Measurements from ENCODE around the gene TM4SF5. TPM values are rescaled to one million over a fixed set of nuclear protein-coding genes. Genes with fewer than 3 reads are reported as not detected.

Gene TM4SF5
- polyA plus RNA-seq, 1 donor from 2014 or later = not detected

DNA sequence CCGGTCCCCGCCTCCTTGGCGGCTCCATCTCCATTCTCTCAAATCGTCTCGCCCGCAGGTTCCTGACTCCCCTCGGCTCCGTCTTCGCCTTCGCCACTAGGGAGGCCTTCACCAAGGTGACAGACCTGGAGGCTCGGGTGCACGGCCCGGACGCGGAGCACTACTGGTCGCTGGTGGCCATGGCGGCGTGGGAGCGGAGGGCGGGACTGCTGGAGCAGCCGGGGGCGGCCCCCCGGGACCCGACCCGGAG is 17.9 kb downstream of the TM4SF5 start:
- H3K9ac ChIP-seq (ENCODE audit: low read length) = peak overlapping the region; percentile 88
- TF ChIP-seq, protein P1, sequence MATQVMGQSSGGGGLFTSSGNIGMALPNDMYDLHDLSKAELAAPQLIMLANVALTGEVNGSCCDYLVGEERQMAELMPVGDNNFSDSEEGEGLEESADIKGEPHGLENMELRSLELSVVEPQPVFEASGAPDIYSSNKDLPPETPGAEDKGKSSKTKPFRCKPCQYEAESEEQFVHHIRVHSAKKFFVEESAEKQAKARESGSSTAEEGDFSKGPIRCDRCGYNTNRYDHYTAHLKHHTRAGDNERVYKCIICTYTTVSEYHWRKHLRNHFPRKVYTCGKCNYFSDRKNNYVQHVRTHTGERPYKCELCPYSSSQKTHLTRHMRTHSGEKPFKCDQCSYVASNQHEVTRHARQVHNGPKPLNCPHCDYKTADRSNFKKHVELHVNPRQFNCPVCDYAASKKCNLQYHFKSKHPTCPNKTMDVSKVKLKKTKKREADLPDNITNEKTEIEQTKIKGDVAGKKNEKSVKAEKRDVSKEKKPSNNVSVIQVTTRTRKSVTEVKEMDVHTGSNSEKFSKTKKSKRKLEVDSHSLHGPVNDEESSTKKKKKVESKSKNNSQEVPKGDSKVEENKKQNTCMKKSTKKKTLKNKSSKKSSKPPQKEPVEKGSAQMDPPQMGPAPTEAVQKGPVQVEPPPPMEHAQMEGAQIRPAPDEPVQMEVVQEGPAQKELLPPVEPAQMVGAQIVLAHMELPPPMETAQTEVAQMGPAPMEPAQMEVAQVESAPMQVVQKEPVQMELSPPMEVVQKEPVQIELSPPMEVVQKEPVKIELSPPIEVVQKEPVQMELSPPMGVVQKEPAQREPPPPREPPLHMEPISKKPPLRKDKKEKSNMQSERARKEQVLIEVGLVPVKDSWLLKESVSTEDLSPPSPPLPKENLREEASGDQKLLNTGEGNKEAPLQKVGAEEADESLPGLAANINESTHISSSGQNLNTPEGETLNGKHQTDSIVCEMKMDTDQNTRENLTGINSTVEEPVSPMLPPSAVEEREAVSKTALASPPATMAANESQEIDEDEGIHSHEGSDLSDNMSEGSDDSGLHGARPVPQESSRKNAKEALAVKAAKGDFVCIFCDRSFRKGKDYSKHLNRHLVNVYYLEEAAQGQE (IDR thresholded peaks at IDR 0.05; ENCODE audit: borderline replicate concordance) = peak; percentile 15
- no peak for TF ChIP-seq MXI1 (conservative IDR thresholded peaks at IDR 0.05; ENCODE audit: poor library complexity, severe bottlenecking)

DNA sequence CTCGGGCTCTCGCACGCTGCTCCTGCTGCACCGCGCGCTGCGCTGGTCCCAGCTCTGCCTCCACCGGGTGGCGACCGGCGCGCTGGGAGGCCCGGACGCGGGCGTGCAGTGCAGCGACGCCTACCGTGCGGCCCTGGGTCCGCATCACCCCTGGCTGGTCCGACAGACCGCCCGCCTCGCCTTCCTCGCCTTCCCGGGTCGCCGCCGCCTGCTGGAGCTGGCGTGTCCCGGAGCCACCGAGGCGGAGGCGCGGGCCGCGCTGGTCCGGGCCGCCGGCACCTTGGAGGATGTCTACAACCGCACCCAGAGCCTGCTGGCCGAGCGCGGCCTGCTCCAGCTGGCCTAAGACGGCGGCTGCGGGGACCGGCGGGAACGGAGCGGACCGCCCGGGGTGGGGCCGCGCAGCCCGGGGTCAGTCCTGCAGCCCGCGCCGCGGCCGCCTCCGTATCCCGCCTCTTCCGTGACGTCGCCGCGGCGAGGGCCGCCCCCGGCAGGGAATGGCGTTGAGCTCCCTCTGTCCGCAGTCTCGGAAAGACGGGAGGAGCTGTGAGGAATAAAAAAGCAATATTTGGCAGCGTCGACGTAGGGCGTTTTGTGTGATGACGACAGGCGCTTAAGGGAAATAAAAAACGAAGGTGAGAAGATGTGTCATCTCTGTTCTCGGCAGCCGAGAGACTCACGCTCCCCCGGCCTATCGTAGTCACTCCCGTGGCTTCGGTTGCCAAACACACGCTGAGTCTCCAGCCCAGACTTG is 18.4 kb downstream of the TM4SF5 start:
- H3K4me2 ChIP-seq (ENCODE audit: low read length) = peak overlapping the region; percentile 41
- H4K20me1 ChIP-seq (ENCODE audit: insufficient read depth) = no peaks in the 10 kb centered on the region
- H3K27me3 ChIP-seq (ENCODE audit: insufficient read depth, low read depth, low read length) = no peaks in the 10 kb centered on the region
- peak overlapping the region; percentile 88 for H3K27ac ChIP-seq (ENCODE audit: low read length)
- peaks cover 9% of the 10 kb centered on the region for H3F3A ChIP-seq (ENCODE audit: insufficient read depth, low read length, poor library complexity, severe bottlenecking)
- no peaks in the 10 kb centered on the region for H3K79me2 ChIP-seq (replicated peaks; ENCODE audit: insufficient read depth, low read length)
- no peaks in the 10 kb centered on the region for H3K9me2 ChIP-seq (ENCODE audit: insufficient read depth, low read length)
- peak overlapping the region; percentile 79 for H3K4me3 ChIP-seq (ENCODE audit: low read length)
- H2AFZ ChIP-seq (ENCODE audit: low read depth, low read length) = peak overlapping the region; percentile 89
- H3K9ac ChIP-seq (ENCODE audit: low read length) = peak overlapping the region; percentile 88
- H3K36me3 ChIP-seq (ENCODE audit: insufficient read depth, low read length) = no peaks in the 10 kb centered on the region
- TF ChIP-seq MXI1 (conservative IDR thresholded peaks at IDR 0.05; ENCODE audit: poor library complexity, severe bottlenecking) = peak; percentile 83
- peak; percentile 76 for TF ChIP-seq SMC3 (conservative IDR thresholded peaks at IDR 0.05; ENCODE audit: poor library complexity)
- TF ChIP-seq TAF1 (IDR thresholded peaks at IDR 0.05; ENCODE audit: low read depth) = no peak
- no peak for TF ChIP-seq EZH2 (IDR thresholded peaks at IDR 0.05; ENCODE audit: borderline replicate concordance, insufficient read depth, low read length, poor library complexity, severe bottlenecking)
- TF ChIP-seq, protein P2, sequence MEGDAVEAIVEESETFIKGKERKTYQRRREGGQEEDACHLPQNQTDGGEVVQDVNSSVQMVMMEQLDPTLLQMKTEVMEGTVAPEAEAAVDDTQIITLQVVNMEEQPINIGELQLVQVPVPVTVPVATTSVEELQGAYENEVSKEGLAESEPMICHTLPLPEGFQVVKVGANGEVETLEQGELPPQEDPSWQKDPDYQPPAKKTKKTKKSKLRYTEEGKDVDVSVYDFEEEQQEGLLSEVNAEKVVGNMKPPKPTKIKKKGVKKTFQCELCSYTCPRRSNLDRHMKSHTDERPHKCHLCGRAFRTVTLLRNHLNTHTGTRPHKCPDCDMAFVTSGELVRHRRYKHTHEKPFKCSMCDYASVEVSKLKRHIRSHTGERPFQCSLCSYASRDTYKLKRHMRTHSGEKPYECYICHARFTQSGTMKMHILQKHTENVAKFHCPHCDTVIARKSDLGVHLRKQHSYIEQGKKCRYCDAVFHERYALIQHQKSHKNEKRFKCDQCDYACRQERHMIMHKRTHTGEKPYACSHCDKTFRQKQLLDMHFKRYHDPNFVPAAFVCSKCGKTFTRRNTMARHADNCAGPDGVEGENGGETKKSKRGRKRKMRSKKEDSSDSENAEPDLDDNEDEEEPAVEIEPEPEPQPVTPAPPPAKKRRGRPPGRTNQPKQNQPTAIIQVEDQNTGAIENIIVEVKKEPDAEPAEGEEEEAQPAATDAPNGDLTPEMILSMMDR (IDR thresholded peaks at IDR 0.05; ENCODE audit: poor library complexity, severe bottlenecking) = peak; percentile 92
- TF ChIP-seq, protein P1 (IDR thresholded peaks at IDR 0.05; ENCODE audit: borderline replicate concordance) = no peak
- TF ChIP-seq POLR2AphosphoS5 (IDR thresholded peaks at IDR 0.05) = peak; percentile 76
- peak; percentile 69 for TF ChIP-seq EP300 (conservative IDR thresholded peaks at IDR 0.05; ENCODE audit: poor library complexity, severe bottlenecking)
- TF ChIP-seq RAD21 (conservative IDR thresholded peaks at IDR 0.05) = peak; percentile 61
- H3K9me3 ChIP-seq (ENCODE audit: low read length) = no peaks in the 10 kb centered on the region

More for the DNA sequence above, 17.9 kb downstream of the TM4SF5 start:
- Histone ChIP-seq H3K36me3 (ENCODE audit: insufficient read depth, low read length) (no peaks in the 10 kb centered on the region), H3F3A (ENCODE audit: insufficient read depth, low read length, poor library complexity, severe bottlenecking) (peaks cover 9% of the 10 kb centered on the region), H4K20me1 (ENCODE audit: insufficient read depth) (no peaks in the 10 kb centered on the region), H3K9me3 (ENCODE audit: low read length) (no peaks in the 10 kb centered on the region), H3K27ac (ENCODE audit: low read length) (peak overlapping the region; percentile 88), H3K4me3 (ENCODE audit: low read length) (peak overlapping the region; percentile 79), H3K9me2 (ENCODE audit: insufficient read depth, low read length) (no peaks in the 10 kb centered on the region), H3K27me3 (ENCODE audit: insufficient read depth, low read depth, low read length) (no peaks in the 10 kb centered on the region), H2AFZ (ENCODE audit: low read depth, low read length) (no peak overlapping the region), H3K79me2 (replicated peaks; ENCODE audit: insufficient read depth, low read length) (no peaks in the 10 kb centered on the region), H3K4me2 (ENCODE audit: low read length) (peak overlapping the region; percentile 78)
